Measurements from ENCODE around the gene MAP3K20. TPM values are rescaled to one million over a fixed set of nuclear protein-coding genes. Genes with fewer than 3 reads are reported as not detected.

Gene MAP3K20
- total and polyA plus RNA-seq, 2 donors (not counting 3 experiments of a cell fraction or from before 2014, with no cell fraction given) = 7.8 to 31.5 TPM

DNA sequence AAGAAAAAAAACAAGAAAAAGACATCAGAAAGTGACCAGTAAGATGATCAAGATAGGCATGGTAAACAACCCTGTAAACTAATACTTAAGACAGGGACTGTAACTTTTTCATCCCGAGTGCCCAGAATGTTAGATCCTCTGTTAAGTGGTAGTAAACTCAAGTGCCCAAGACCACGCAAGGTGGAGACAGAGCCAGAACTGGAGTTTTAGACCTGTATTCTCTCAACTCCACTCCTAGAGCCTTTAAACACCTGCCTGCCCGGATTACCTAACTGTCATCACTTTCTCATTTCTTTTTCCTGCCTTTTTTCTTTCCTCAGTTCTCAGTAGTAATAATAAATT lies 203.9 kb downstream of the MAP3K20 start:
- no peak for DNase-seq (ENCODE audit: low read depth, low spot score)
- FAIRE-seq = no peak
- no peak overlapping the region for H3K4me3 ChIP-seq (replicated peaks in 1 of 3; ENCODE audit: insufficient read depth in 1 of 3, low read depth in 1 of 3, low read length in 3 of 3)
- no peaks in the 10 kb centered on the region for H3K4me1 ChIP-seq (ENCODE audit: control insufficient read depth, extremely low read depth, insufficient read depth, low read length)
- H3K9me3 ChIP-seq (replicated peaks; ENCODE audit: control insufficient read depth, insufficient read depth, low read length) = no peaks in the 10 kb centered on the region
- H3K79me2 ChIP-seq (ENCODE audit: control insufficient read depth, insufficient read depth, low read length) = no peaks in the 10 kb centered on the region
- H3K4me2 ChIP-seq (ENCODE audit: insufficient read depth, low read length) = no peak overlapping the region
- no peaks in the 10 kb centered on the region for H4K20me1 ChIP-seq (replicated peaks; ENCODE audit: control insufficient read depth, extremely low read depth, insufficient read depth, low read length)
- intact Hi-C loops (cut with micrococcal nuclease) (no loop called here), dilution Hi-C loops (cut with MboI; ENCODE audit: extremely low pct_ligation_motif_present, low sequenced_read_pairs) (no loop called here)
- no peaks in the 10 kb centered on the region for H3K36me3 ChIP-seq (ENCODE audit: control insufficient read depth in 2 of 2, extremely low read depth in 1 of 2, insufficient read depth in 2 of 2, low read length in 2 of 2)
- TF ChIP-seq, protein P1, sequence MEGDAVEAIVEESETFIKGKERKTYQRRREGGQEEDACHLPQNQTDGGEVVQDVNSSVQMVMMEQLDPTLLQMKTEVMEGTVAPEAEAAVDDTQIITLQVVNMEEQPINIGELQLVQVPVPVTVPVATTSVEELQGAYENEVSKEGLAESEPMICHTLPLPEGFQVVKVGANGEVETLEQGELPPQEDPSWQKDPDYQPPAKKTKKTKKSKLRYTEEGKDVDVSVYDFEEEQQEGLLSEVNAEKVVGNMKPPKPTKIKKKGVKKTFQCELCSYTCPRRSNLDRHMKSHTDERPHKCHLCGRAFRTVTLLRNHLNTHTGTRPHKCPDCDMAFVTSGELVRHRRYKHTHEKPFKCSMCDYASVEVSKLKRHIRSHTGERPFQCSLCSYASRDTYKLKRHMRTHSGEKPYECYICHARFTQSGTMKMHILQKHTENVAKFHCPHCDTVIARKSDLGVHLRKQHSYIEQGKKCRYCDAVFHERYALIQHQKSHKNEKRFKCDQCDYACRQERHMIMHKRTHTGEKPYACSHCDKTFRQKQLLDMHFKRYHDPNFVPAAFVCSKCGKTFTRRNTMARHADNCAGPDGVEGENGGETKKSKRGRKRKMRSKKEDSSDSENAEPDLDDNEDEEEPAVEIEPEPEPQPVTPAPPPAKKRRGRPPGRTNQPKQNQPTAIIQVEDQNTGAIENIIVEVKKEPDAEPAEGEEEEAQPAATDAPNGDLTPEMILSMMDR (IDR thresholded peaks at IDR 0.05; ENCODE audit: extremely low read depth in 1 of 2, insufficient read depth in 1 of 2, low read depth in 1 of 2, low read length in 2 of 2) = no peak
- no peak for TF ChIP-seq POLR2AphosphoS5 (IDR thresholded peaks at IDR 0.05; ENCODE audit: insufficient read depth, low read depth, low read length)
- no peak for TF ChIP-seq EZH2 (IDR thresholded peaks at IDR 0.05; ENCODE audit: borderline replicate concordance, low read depth, low read length, severe bottlenecking)
- TF ChIP-seq FOS (IDR thresholded peaks at IDR 0.05; ENCODE audit: borderline replicate concordance, insufficient read depth, low read length) = no peak
- TF ChIP-seq GATA2 (IDR thresholded peaks at IDR 0.05; ENCODE audit: insufficient read depth, insufficient read length, low read depth, low read length) = no peak
- no peak for TF ChIP-seq MYC (IDR thresholded peaks at IDR 0.05; ENCODE audit: low read depth, low read length)
- no peak for TF ChIP-seq POLR2A (IDR thresholded peaks at IDR 0.05; ENCODE audit: low read depth, low read length)
- no peak for TF ChIP-seq JUN (IDR thresholded peaks at IDR 0.05; ENCODE audit: borderline replicate concordance, insufficient read depth, insufficient read length, low read depth)
- H3K27ac ChIP-seq (ENCODE audit: insufficient read depth, low read depth, low read length) = no peak overlapping the region
- BruUV-seq (replicated peaks) = no TSS peak
- ChIA-PET CTCF (interaction anchor here (1.5 kb wide), 1 partner anchor 12 kb away, joined by 5 read pairs; no protein-coding TSS in a partner anchor), POLR2A (no interaction called here)
- H3K27me3 ChIP-seq (ENCODE audit: control insufficient read depth in 2 of 2, insufficient read depth in 2 of 2, low read length in 2 of 2) = peaks cover 6 to 9% of the 10 kb centered on the region in 2 experiments
- H3K9ac ChIP-seq (replicated peaks; ENCODE audit: extremely low read depth, insufficient read depth, low read length) = no peak overlapping the region
- no peak overlapping the region for H2AFZ ChIP-seq (ENCODE audit: low read depth, low read length)
- no peaks in the 10 kb centered on the region for H3K9me1 ChIP-seq (replicated peaks; ENCODE audit: control insufficient read depth, extremely low read depth, insufficient read depth, low read length)
